Body of pancreas (tissue), 4 donors: ENCODE results near the gene TSC1.

Experiments used
- POLR2A ChIP-seq, 3 donors: fragments of 450-650 bp; IDR thresholded peaks; one replicate each; pipeline ENCODE4 v1.6.1; 2016; ENCODE audit warnings: antibody characterized with exemption in 3 of 3, mild to moderate bottlenecking in 2 of 3
- TF ChIP-seq, protein P1 (sequence below), 7 experiments: fragments of 450-650 bp in 4 of 7; fragments of 200-600 bp in 3 of 7; sonication (generic) in 3 of 7; IDR thresholded peaks; one replicate each; pipeline ENCODE4 v1.5.1; 2016 to 2019; ENCODE audit warnings: antibody characterized with exemption in 7 of 7

- TF ChIP-seq, protein P1, sequence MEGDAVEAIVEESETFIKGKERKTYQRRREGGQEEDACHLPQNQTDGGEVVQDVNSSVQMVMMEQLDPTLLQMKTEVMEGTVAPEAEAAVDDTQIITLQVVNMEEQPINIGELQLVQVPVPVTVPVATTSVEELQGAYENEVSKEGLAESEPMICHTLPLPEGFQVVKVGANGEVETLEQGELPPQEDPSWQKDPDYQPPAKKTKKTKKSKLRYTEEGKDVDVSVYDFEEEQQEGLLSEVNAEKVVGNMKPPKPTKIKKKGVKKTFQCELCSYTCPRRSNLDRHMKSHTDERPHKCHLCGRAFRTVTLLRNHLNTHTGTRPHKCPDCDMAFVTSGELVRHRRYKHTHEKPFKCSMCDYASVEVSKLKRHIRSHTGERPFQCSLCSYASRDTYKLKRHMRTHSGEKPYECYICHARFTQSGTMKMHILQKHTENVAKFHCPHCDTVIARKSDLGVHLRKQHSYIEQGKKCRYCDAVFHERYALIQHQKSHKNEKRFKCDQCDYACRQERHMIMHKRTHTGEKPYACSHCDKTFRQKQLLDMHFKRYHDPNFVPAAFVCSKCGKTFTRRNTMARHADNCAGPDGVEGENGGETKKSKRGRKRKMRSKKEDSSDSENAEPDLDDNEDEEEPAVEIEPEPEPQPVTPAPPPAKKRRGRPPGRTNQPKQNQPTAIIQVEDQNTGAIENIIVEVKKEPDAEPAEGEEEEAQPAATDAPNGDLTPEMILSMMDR (IDR thresholded peaks at IDR 0.05): no peak
- TF ChIP-seq POLR2A (IDR thresholded peaks at IDR 0.05): no peak
Observed at GRCh38 chr9:132975961-132976360, 31.5 kb upstream of the TSC1 start.
